Progenitor cell of endocrine pancreas (in vitro differentiated cells): Measurements from ENCODE around the gene BRINP2. TPM values are rescaled to one million over a fixed set of nuclear protein-coding genes. Genes with fewer than 3 reads are reported as not detected.

Source experiments
- DNase-seq: peaks from one replicate; pipeline ENCODE4 v3.0.0; 2021; ENCODE audit warnings: low spot score; ENCODE audit not compliant: unreplicated experiment
- H3K27ac Mint-ChIP-seq: 2 replicates; pipeline ENCODE4 v1.8.0; 2021; ENCODE audit warnings: mild to moderate bottlenecking, moderate library complexity, mixed read lengths
- H3K27me3 Mint-ChIP-seq: 2 replicates; pipeline ENCODE4 v1.8.0; 2021; ENCODE audit warnings: mixed read lengths
- H3K36me3 Mint-ChIP-seq: 2 replicates; pipeline ENCODE4 v1.8.0; 2022; ENCODE audit warnings: mixed read lengths; ENCODE audit not compliant: insufficient read depth
- H3K4me1 Mint-ChIP-seq: 2 replicates; pipeline ENCODE4 v1.8.0; 2021; ENCODE audit warnings: low read depth, mixed read lengths
- H3K4me3 Mint-ChIP-seq: 2 replicates; pipeline ENCODE4 v1.8.0; 2021; ENCODE audit warnings: low read depth, mild to moderate bottlenecking, moderate library complexity, mixed read lengths
- H3K9me3 Mint-ChIP-seq: 2 replicates; pipeline ENCODE4 v1.8.0; 2021; ENCODE audit warnings: low read depth, mixed read lengths
- total RNA-seq: library from RNA; stranded (reverse); gene quantifications from 2 replicates; pipeline ENCODE4 v1.2.1, GENCODE V29; 2021
- TF ChIP-seq, protein P1 (sequence below): fragments of 200-600 bp; sonication (generic); IDR thresholded peaks from one replicate; pipeline ENCODE4 v1.5.0; 2021; ENCODE audit warnings: antibody characterized with exemption, mild to moderate bottlenecking; ENCODE audit not compliant: unreplicated experiment

BRINP2 gene
- total RNA-seq, 1 donor from 2014 or later, result 0.41 TPM

DNA sequence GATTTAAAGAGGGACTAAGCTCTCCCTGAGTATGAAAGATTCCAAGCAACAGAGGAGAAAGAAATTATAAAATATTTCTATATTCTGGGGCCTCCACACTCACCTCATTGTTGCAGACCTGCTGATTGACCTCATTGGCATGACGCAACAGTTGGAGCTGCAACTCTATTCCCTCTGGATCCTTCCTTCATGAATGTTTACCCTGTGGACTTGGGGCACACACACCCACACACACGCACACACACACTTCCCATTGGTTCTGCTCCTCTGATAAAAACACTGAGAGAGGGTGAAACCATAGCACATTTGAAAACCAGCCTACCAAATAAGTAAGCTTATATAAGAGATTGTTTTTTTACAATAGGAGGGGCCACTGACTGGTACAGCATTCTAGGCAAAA lies 159.1 kb downstream of the BRINP2 start:
- peaks cover 5% of the 10 kb centered on the region for H3K9me3 Mint-ChIP-seq
- no peak overlapping the region for H3K4me3 Mint-ChIP-seq
- TF ChIP-seq, protein P1, sequence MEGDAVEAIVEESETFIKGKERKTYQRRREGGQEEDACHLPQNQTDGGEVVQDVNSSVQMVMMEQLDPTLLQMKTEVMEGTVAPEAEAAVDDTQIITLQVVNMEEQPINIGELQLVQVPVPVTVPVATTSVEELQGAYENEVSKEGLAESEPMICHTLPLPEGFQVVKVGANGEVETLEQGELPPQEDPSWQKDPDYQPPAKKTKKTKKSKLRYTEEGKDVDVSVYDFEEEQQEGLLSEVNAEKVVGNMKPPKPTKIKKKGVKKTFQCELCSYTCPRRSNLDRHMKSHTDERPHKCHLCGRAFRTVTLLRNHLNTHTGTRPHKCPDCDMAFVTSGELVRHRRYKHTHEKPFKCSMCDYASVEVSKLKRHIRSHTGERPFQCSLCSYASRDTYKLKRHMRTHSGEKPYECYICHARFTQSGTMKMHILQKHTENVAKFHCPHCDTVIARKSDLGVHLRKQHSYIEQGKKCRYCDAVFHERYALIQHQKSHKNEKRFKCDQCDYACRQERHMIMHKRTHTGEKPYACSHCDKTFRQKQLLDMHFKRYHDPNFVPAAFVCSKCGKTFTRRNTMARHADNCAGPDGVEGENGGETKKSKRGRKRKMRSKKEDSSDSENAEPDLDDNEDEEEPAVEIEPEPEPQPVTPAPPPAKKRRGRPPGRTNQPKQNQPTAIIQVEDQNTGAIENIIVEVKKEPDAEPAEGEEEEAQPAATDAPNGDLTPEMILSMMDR, result no peak
- H3K27ac Mint-ChIP-seq, result no peak overlapping the region
- no peak for DNase-seq
- no peaks in the 10 kb centered on the region for H3K36me3 Mint-ChIP-seq
- peaks cover 5% of the 10 kb centered on the region for H3K4me1 Mint-ChIP-seq
- H3K27me3 Mint-ChIP-seq, result peaks cover 17% of the 10 kb centered on the region

Other genes starting within 250 kb of the BRINP2 start
- 0.51 and 0.72 TPM in 2 replicates for gene ASTN1, start 6.2 kb upstream of the BRINP2 start, total RNA-seq